Karpas-422 (cell line): ENCODE measurements around the gene SLC46A3. TPM values are rescaled to one million over a fixed set of nuclear protein-coding genes. Genes with fewer than 3 reads are reported as not detected.

Source experiments
- DNase-seq: peaks from one replicate; pipeline ENCODE4 v3.0.0-alpha.2; 2015
- H2AFZ ChIP-seq: fragments of 200-600 bp; sonication (generic); 2 replicates; pipeline ENCODE4 v1.6.1; 2014; ENCODE audit warnings: antibody characterized with exemption, low read length, mixed read lengths
- H3K27ac ChIP-seq: fragments of 200-600 bp; sonication (generic); 2 replicates; pipeline ENCODE4 v1.5.1; 2014; ENCODE audit warnings: mild to moderate bottlenecking, low read length, moderate library complexity
- H3K27me3 ChIP-seq: fragments of 200-600 bp; sonication (generic); 2 replicates; pipeline ENCODE4 v1.6.1; 2014; ENCODE audit warnings: low read length, mixed read lengths
- H3K36me3 ChIP-seq: fragments of 200-600 bp; sonication (generic); 2 replicates; pipeline ENCODE4 v1.6.1; 2014; ENCODE audit warnings: low read length, mixed read lengths; ENCODE audit not compliant: insufficient read depth
- H3K4me1 ChIP-seq: fragments of 200-600 bp; sonication (generic); 2 replicates; pipeline ENCODE4 v1.6.1; 2014; ENCODE audit warnings: mild to moderate bottlenecking, low read length, mixed read lengths
- H3K4me2 ChIP-seq: fragments of 200-600 bp; sonication (generic); 2 replicates; pipeline ENCODE4 v1.6.1; 2014; ENCODE audit warnings: low read length, low read depth, mild to moderate bottlenecking; ENCODE audit not compliant: poor library complexity, severe bottlenecking
- H3K4me3 ChIP-seq: fragments of 200-600 bp; sonication (generic); 2 replicates; pipeline ENCODE4 v1.5.1; 2014; ENCODE audit warnings: mild to moderate bottlenecking, antibody characterized with exemption, low read length, mixed read lengths
- H3K79me2 ChIP-seq: fragments of 200-600 bp; sonication (generic); 2 replicates; pipeline ENCODE4 v1.6.1; 2014; ENCODE audit warnings: mild to moderate bottlenecking, low read length, mixed read lengths
- H3K9ac ChIP-seq: fragments of 200-600 bp; sonication (generic); 2 replicates; pipeline ENCODE4 v1.6.0; 2014; ENCODE audit warnings: low read length
- H3K9me2 ChIP-seq: fragments of 200-600 bp; sonication (generic), shearing (Covaris generic); replicated peaks from 2 replicates; pipeline ENCODE4 v1.6.0; 2014; ENCODE audit warnings: mild to moderate bottlenecking, low read length, moderate library complexity; ENCODE audit not compliant: insufficient read depth
- H3K9me3 ChIP-seq: fragments of 300-700, 200-600 bp; sonication (generic); 2 replicates; pipeline ENCODE4 v1.6.1; 2014; ENCODE audit warnings: low read length, mixed read lengths
- H4K20me1 ChIP-seq: fragments of 200-600 bp; sonication (generic); 2 replicates; pipeline ENCODE4 v1.6.1; 2014; ENCODE audit warnings: mild to moderate bottlenecking, antibody characterized with exemption, low read length, low read depth; ENCODE audit not compliant: insufficient read depth
- small RNA-seq: library from RNA; depleted of rRNA; stranded (forward); fragments of <200 nt; gene quantifications from one replicate; pipeline ENCODE3, GENCODE V24; 2014
- total RNA-seq: library from RNA; depleted of rRNA; stranded (reverse); fragments of >200 nt; shearing (Covaris generic); gene quantifications from 2 replicates; pipeline ENCODE4 v1.2.3, GENCODE V29; 2014; ENCODE audit warnings: low replicate concordance; rRNA removed

SLC46A3 gene
- total RNA-seq, 1 experiment from 2014 or later: 4.5 TPM

GRCh38 chr13:28650284-28650683 is 68.5 kb downstream of the SLC46A3 start:
- H3K27ac ChIP-seq: no peak overlapping the region
- no peak overlapping the region for H3K4me2 ChIP-seq
- H2AFZ ChIP-seq: no peak overlapping the region
- H3K4me3 ChIP-seq: no peak overlapping the region
- no peaks in the 10 kb centered on the region for H3K9me2 ChIP-seq
- H3K27me3 ChIP-seq: no peaks in the 10 kb centered on the region
- H3K4me1 ChIP-seq: no peaks in the 10 kb centered on the region
- H3K79me2 ChIP-seq: no peaks in the 10 kb centered on the region
- no peak overlapping the region for H3K9ac ChIP-seq
- H4K20me1 ChIP-seq: no peaks in the 10 kb centered on the region
- H3K9me3 ChIP-seq: no peaks in the 10 kb centered on the region
- H3K36me3 ChIP-seq: no peaks in the 10 kb centered on the region
- no peak for DNase-seq

Small RNAs within 50 kb of the gene (small RNA-seq; reads per million reads assigned to genes)
- not detected for gene RNU6-53P

Other genes with a start within 250 kb of the SLC46A3 start
- gene FLT1, start 223.8 kb downstream of the SLC46A3 start, total RNA-seq: not detected in 2 replicates
- 34.4 and 57.1 TPM in 2 replicates for gene POMP, start 59.8 kb downstream of the SLC46A3 start, total RNA-seq
- 4.7 and 6.6 TPM in 2 replicates for gene MTUS2, start 101.4 kb upstream of the SLC46A3 start, total RNA-seq